ENCODE data around the gene AMPD3. TPM values are rescaled to one million over a fixed set of nuclear protein-coding genes. Genes with fewer than 3 reads are reported as not detected.

Gene AMPD3
- total RNA-seq (2022; extraction: Qiagen RNA extraction) = 7.0 to 10.2 TPM (median 7.7 TPM) in 5 replicates

DNA sequence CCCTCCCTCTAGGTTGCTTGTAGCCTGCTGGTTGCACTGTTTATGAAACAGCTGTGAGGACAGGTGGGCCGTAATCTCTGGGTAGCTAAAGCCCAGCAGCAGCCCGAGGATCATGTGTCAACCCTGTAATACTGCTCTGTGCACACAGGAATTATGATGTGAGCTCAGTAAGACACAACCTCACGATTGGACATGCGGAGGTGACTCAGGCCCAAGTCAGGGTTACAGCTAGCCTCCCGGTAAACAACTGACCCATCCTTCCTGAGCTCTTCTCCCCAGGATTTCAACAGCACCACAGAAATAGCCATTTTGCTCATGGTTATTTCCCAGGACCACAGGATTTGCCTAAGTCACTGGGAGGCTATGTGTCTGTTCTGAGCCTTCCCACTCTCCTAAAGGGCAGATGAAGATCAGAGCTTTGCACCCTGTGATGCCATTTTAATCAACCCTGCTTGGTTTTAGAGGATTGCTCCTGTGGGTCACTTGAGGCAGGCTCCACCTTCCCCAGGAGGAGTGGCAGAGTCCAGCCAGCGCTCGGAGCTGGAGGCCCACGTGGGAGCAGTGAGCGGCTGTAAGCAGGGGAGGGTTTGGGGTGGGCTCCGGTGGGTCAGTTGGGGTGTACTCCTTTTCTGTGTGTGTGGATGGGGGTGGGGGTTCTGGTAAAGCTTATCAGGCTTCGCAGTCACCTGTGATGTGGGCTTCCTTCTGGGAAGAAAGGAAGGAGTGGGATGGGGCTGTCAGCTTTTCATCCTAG is at the start of gene AMPD3:
Gene AMPD3 (plus strand): TSS at position 387 of the 754 bp plus-strand sequence. CDS start 6,256 bp downstream, outside the sequence.

DNA sequence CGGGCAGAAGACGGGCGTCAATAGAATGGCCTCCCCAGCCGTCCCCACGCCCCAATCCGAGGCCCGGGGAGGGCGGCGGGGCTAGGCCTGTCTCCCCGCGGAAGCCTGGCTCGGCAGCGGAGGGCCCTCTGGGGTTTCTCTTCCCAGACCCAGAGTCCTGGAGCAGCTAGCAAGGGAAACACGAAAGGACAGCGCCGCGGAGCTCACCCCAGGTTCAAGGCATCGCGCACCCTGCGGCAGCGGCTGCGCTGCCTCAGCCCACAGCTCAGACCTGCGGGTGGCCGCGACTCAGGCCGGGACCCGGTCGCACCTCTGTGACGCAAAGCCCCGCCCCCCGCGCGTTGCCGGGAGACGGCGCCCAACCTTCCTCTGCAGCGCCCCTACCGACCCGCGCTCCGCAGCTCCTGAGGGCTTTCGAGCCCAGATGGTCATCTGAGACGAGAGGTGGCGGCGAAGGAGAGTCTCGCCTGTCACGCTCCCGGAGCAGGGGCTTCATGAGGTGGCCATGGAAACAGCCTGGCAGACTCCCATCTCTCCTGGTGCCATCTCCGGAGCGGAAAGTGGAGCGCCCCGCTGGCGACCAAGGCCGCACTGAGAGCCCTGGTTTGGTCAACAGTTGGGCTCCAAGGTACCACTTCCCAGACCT is 86.0 kb downstream of the AMPD3 start, which contains the start of gene RNF141:
Gene RNF141 (minus strand): TSS at position 273 of the 646 bp plus-strand sequence. CDS start 7,029 bp downstream, outside the sequence.

Other genes starting within 250 kb of the AMPD3 start
- gene SBF2, start 161.0 kb upstream of the AMPD3 start, total RNA-seq (2022; extraction: Qiagen RNA extraction) = 11.8 to 17.4 TPM (median 12.4 TPM) in 5 replicates
- 77.3 to 130 TPM (median 90.4 TPM) in 5 replicates for gene ADM, start 150.2 kb upstream of the AMPD3 start, total RNA-seq (2022; extraction: Qiagen RNA extraction)
- gene RNF141, start 85.9 kb downstream of the AMPD3 start, total RNA-seq (2022; extraction: Qiagen RNA extraction) = 15.6 to 24.4 TPM (median 22.6 TPM) in 5 replicates
- gene LYVE1, start 113.4 kb downstream of the AMPD3 start, total RNA-seq (2022; extraction: Qiagen RNA extraction) = 0.08 to 0.28 TPM (median 0.13 TPM) in 5 replicates
- gene IRAG1, start 238.5 kb downstream of the AMPD3 start, total RNA-seq (2022; extraction: Qiagen RNA extraction) = 0.02 to 0.03 TPM (median 0.02 TPM) in 4 of 5 replicates, not detected in the other